GM18498 (cell line): ENCODE measurements around the gene HAPSTR1.
"Not testable (repeated sequence)": the region's sequence is repeated elsewhere in the genome, so short reads cannot be mapped to it uniquely, and the experiment has no call there.

ENCODE experiments used
- ATAC-seq: cut with Tn5 transposase; IDR thresholded peaks from one replicate; pipeline ENCODE4 v1.9.1; 2021; ENCODE audit warnings: mild to moderate bottlenecking, moderate library complexity; ENCODE audit not compliant: unreplicated experiment

The HAPSTR1 gene

GRCh38 chr16:9070254-9070653 lies 21.2 kb upstream of the HAPSTR1 start:
- ATAC-seq, result no peak

- no peak for ATAC-seq
Measured at GRCh38 chr16:9071377-9071776, 20.1 kb upstream of the HAPSTR1 start.

- ATAC-seq, result peak; percentile 78
Measured at GRCh38 chr16:9072806-9073341, 18.6 kb upstream of the HAPSTR1 start.

GRCh38 chr16:9075299-9076071 lies 16.0 kb upstream of the HAPSTR1 start:
- ATAC-seq, result no peak

- ATAC-seq, result no peak
Measured at GRCh38 chr16:9077091-9077809, 14.2 kb upstream of the HAPSTR1 start.

GRCh38 chr16:9078467-9079429 lies 12.7 kb upstream of the HAPSTR1 start:
- ATAC-seq, result not testable (repeated sequence)

GRCh38 chr16:9079430-9079812 lies 12.0 kb upstream of the HAPSTR1 start:
- no peak for ATAC-seq

- ATAC-seq, result no peak
Measured at GRCh38 chr16:9081158-9081557, 10.3 kb upstream of the HAPSTR1 start.

- no peak for ATAC-seq
Measured at GRCh38 chr16:9081843-9082242, 9.6 kb upstream of the HAPSTR1 start.

- no peak for ATAC-seq
Measured at GRCh38 chr16:9082422-9082821, 9.0 kb upstream of the HAPSTR1 start.

- ATAC-seq, result not testable (repeated sequence)
Measured at GRCh38 chr16:9087733-9088132, 3.7 kb upstream of the HAPSTR1 start.

- ATAC-seq, result no peak
Measured at GRCh38 chr16:9088848-9089247, 2.6 kb upstream of the HAPSTR1 start.

- no peak for ATAC-seq
Measured at GRCh38 chr16:9089660-9090059, 1.8 kb upstream of the HAPSTR1 start.

- ATAC-seq, result no peak
Measured at GRCh38 chr16:9090101-9090959, 1.1 kb upstream of the HAPSTR1 start.

GRCh38 chr16:9091867-9092281 lies 430 bp downstream of the HAPSTR1 start:
- peak; percentile 15 for ATAC-seq

- peak; percentile 5 for ATAC-seq
Measured at GRCh38 chr16:9092282-9092977, 986 bp downstream of the HAPSTR1 start.

GRCh38 chr16:9092978-9093344 lies 1.5 kb downstream of the HAPSTR1 start:
- no peak for ATAC-seq

GRCh38 chr16:9094011-9094846 lies 2.8 kb downstream of the HAPSTR1 start:
- no peak for ATAC-seq

GRCh38 chr16:9095171-9095570 lies 3.7 kb downstream of the HAPSTR1 start:
- ATAC-seq, result no peak
